Stomach (tissue), 9 donors: ENCODE results near the gene SHLD2. TPM values are rescaled to one million over a fixed set of nuclear protein-coding genes. Genes with fewer than 3 reads are reported as not detected.
"Not testable (repeated sequence)": the region's sequence is repeated elsewhere in the genome, so short reads cannot be mapped to it uniquely, and the experiment has no call there.

ENCODE experiments used
- DNase-seq, 2 donors: peaks; one replicate each; pipeline versions ENCODE4 v3.0.0 to v3.0.0-alpha.2; 2013 to 2019
- H3K27ac ChIP-seq, 5 donors: fragments of 200-600 bp in 4 of 5; sonication (generic) in 4 of 5; one replicate each; pipeline ENCODE4 v1.5.1; 2013 to 2019; ENCODE audit warnings: mild to moderate bottlenecking in 1 of 5, moderate library complexity in 1 of 5
- H3K27me3 ChIP-seq, 3 donors: fragments of 200-600 bp; sonication (generic); one replicate each; pipeline ENCODE4 v1.5.1; 2017 to 2019; ENCODE audit warnings: mixed run types in 1 of 3
- H3K36me3 ChIP-seq, 4 donors: fragments of 200-600 bp; sonication (generic); 1 replicate in 3 of 4; 2 replicates in 1 of 4; pipeline ENCODE4 v1.5.1; 2016 to 2019
- H3K4me1 ChIP-seq, 4 donors: fragments of 200-600 bp; sonication (generic); one replicate each; pipeline ENCODE4 v1.5.1; 2016 to 2019
- H3K4me3 ChIP-seq, 4 donors: fragments of 200-600 bp; sonication (generic) in 3 of 4; one replicate each; pipeline ENCODE4 v1.5.1; 2016 to 2019; ENCODE audit warnings: mild to moderate bottlenecking in 1 of 4
- H3K9me3 ChIP-seq, 4 donors: fragments of 200-600 bp; sonication (generic); one replicate each; pipeline ENCODE4 v1.5.1; 2016 to 2019
- WGBS, 5 donors: extraction: QIAGEN DNeasy Blood & Tissue Kit in 3 of 5; methylation state at CpG; one replicate each; pipeline versions ENCODE4 v1.1.5 to v1.1.7; 2013 to 2018; 5-methylcytosine and 5-hydroxymethylcytosine counted together
- intact Hi-C: fragments of 100-400 bp; cut with DNase I; formaldehyde crosslinking; loops from one replicate; pipeline ENCODE4 v1.15.1; 2023; ENCODE audit warnings: low total_unique reads
- polyA plus RNA-seq, 3 donors: library from polyadenylated mRNA; stranded (reverse); fragments of 200-250 nt; gene quantifications; one replicate each; pipeline ENCODE4 v1.2.3, GENCODE V29; 2013
- total RNA-seq, 5 donors: library from RNA; depleted of rRNA; stranded (reverse); fragments of >200 nt; gene quantifications; one replicate each; pipeline versions ENCODE4 v1.1.0 to v1.2.3, GENCODE V29; 2014 to 2016
- donor health status: healthy with polysubstance abuse.
- donor health status: Bipolar disorder and iron deficiency.
- donor health status: healthy.

The SHLD2 gene
- total and polyA plus RNA-seq, 8 donors, result 11.6 to 76.2 (median 18.0) TPM

DNA sequence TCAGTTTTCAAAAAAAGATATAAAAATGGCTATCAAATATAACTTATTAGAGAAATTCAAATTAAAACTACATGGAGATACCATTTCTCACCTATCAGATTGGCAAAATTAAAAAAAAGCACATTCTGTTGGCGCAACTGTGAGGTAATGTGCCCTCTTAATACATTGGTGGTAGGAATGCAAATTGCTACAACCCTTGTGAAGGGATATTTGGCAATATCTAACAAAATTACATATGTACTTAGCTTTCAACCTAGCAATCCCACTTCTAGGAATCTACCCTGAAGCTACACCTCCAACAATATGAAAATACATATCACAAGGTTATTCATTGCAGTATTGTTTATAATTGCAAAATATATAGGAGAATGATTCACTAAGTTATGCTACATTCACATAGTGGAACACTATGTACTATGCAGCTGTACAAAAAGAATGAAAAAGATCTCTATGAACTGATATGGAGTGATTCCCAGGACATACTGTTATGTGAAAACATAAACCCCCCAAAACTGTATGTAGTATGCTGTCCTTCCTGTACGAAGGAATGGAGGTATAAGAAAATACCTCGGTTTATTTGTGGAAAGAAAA lies 67.8 kb downstream of the SHLD2 start:
- intact Hi-C loops, H3K36me3 ChIP-seq, H3K27me3 ChIP-seq, H3K4me1 ChIP-seq, DNase-seq, H3K4me3 ChIP-seq, H3K27ac ChIP-seq, H3K9me3 ChIP-seq: not testable (repeated sequence)
- 69 to 90% (median 79%) methylated on average over 3 of the region's 3 CpGs for WGBS, 5 donors

GRCh38 chr10:87163414-87163813 lies 68.4 kb downstream of the SHLD2 start:
- H3K4me3 ChIP-seq, H3K36me3 ChIP-seq, H3K27me3 ChIP-seq, H3K4me1 ChIP-seq, H3K27ac ChIP-seq, intact Hi-C loops, H3K9me3 ChIP-seq, DNase-seq: not testable (repeated sequence)
- WGBS, 5 donors, result 40 to 79% (median 56%) methylated on average over 1 of the region's 2 CpGs

DNA sequence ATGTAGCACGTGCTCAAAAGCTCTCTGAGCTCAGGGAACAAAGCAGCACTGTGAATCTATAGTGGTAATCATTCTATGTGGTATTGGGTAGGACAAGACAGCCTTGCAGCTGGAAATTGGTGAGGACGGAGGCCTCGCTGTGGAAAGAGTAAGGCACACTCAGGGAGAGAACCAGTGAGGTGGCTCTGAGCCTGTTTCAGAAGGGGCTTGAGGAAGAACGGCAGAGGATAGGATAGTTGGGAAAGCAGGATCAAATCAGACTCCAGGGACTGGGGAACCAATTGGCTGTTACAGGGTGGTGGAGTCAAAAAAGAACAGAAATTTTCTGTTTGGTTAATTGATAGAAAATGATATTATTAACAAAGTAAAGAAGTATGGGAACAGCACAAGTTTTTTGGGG lies 74.9 kb downstream of the SHLD2 start:
- H3K27ac ChIP-seq, H3K4me3 ChIP-seq, H3K27me3 ChIP-seq, H3K9me3 ChIP-seq, DNase-seq, intact Hi-C loops, H3K36me3 ChIP-seq, H3K4me1 ChIP-seq: not testable (repeated sequence)
- 64 to 78% (median 69%) methylated on average over 4 of the region's 4 CpGs for WGBS, 5 donors

GRCh38 chr10:87170705-87171104 lies 75.7 kb downstream of the SHLD2 start:
- H3K4me3 ChIP-seq, H3K4me1 ChIP-seq, H3K27ac ChIP-seq, H3K9me3 ChIP-seq, DNase-seq, intact Hi-C loops, H3K36me3 ChIP-seq, H3K27me3 ChIP-seq: not testable (repeated sequence)
- 23 to 75% (median 59%) methylated on average over 1 to 2 of the region's 4 CpGs for WGBS, 5 donors

DNA sequence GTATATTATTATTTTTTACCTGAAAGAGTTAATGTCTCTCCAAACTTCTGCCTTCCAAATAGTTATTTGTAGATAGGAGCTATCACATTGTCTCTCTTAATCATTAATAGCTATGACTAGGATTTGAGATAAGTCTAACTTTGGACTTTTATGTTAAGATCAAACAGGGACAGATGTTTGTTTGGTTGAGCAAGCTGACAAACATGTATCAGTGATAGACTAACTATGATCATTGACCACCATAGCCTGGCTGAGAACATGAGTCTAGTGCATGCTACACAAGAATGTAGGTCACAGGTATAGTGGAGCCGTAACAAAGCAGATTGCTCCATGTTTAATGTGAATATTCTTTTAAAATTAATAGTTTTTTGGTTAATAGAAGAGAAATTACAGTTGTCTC lies 76.7 kb downstream of the SHLD2 start:
- DNase-seq, H3K36me3 ChIP-seq, H3K4me1 ChIP-seq, H3K4me3 ChIP-seq, H3K9me3 ChIP-seq, H3K27me3 ChIP-seq, intact Hi-C loops, H3K27ac ChIP-seq: not testable (repeated sequence)
- WGBS, 5 donors, result 0 to 75% (median 28%) methylated on average over 1 of the region's 1 CpG

DNA sequence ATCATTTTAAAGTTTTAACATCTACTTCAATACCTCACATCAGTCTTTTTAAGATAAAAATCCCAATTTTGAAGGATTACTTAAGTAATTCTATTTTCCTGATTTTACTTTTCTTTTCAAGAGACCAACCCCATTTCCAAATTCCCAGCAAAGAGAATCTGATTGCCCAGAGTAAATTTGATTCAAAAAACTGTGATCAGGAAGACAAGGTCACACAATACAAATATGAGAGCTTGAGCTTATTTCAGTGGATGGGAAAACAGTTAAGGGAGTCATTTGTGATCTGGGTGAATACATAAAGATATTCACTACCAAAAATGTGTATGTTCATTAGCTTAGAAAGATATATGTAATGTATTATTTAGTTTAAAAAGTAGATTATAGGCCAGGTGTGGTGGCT lies 77.2 kb downstream of the SHLD2 start:
- H3K9me3 ChIP-seq, H3K27me3 ChIP-seq, intact Hi-C loops, H3K4me3 ChIP-seq, H3K4me1 ChIP-seq, DNase-seq, H3K27ac ChIP-seq, H3K36me3 ChIP-seq: not testable (repeated sequence)

DNA sequence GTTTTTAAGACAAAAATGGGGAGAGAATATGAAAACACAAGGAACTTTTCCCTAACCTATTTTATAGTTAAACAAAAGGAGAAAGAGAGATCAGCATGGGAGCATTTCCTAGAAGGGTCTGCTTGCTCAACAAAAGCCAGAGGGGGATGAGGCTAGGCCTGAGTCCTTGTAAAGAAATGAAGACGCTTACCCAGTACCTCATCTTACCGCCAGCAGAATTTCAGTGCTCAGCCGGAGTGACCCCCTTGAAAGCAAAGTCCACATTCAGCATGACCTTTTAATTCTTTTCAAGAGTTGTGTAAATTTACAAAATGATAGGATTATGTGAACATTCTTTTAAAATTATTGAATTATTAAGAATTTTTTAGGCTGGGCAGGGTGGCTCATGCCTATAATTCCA lies 82.6 kb downstream of the SHLD2 start:
- H3K9me3 ChIP-seq, H3K4me3 ChIP-seq, H3K27ac ChIP-seq, DNase-seq, intact Hi-C loops, H3K4me1 ChIP-seq, H3K27me3 ChIP-seq: not testable (repeated sequence)
- peaks cover 0 to 19% (median 13%) of the 10 kb centered on the region in 4 donors for H3K36me3 ChIP-seq
- WGBS, 5 donors, result 35 to 100% (median 81%) methylated on average over 1 to 3 of the region's 3 CpGs

GRCh38 chr10:87184421-87184820 lies 89.4 kb downstream of the SHLD2 start:
- DNase-seq, H3K27me3 ChIP-seq, H3K27ac ChIP-seq, H3K4me1 ChIP-seq, intact Hi-C loops, H3K9me3 ChIP-seq, H3K4me3 ChIP-seq: not testable (repeated sequence)
- peaks cover 0 to 53% (median 29%) of the 10 kb centered on the region in 4 donors for H3K36me3 ChIP-seq
- WGBS, 5 donors, result 87 to 93% (median 91%) methylated on average over 6 of the region's 6 CpGs

DNA sequence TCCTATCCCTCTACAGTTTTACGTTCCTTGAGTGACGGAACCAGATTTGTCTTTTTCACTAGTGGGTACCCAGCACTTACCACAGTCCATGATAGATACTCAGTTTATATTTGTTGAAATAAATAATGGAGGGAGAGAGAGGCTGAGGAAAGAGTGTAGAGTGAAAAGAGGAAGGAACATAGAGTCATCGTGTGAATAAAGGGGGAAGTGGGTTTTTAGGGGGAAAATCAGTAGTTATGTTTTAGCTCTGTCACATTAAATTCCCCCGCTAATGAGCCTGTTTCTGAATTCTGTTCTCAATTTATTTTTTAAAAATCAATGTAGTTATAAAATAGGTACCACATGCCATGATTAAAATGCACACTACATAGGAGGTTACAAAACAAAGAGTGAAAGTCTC lies 91.0 kb downstream of the SHLD2 start:
- H3K4me3 ChIP-seq, H3K27ac ChIP-seq, DNase-seq, H3K4me1 ChIP-seq, H3K9me3 ChIP-seq, H3K27me3 ChIP-seq, intact Hi-C loops: not testable (repeated sequence)
- WGBS, 5 donors, result 72 to 98% (median 87%) methylated on average over 2 to 4 of the region's 4 CpGs
- H3K36me3 ChIP-seq, result peaks cover 0 to 51% (median 30%) of the 10 kb centered on the region in 4 donors

DNA sequence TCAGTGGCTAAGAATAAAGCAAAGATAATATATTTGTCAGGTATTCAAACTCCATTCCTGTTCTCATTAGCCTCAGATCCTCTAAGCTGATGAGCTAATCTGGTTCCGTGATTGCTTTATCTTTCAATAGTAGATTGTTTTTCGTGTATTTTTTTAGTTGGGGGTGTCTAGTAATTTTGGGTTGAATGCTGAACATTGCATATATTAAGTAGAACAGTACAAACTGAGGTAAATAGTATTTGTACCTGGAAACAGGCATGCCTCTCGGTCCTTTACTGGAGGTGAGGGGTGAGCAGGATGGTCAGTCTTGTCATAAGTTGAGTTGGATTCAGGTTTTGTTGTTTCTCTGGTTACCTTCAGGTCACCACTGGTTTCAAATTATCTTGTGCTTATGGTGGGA lies 92.6 kb downstream of the SHLD2 start:
- H3K27ac ChIP-seq, H3K9me3 ChIP-seq, H3K4me3 ChIP-seq, intact Hi-C loops, H3K4me1 ChIP-seq, H3K27me3 ChIP-seq, DNase-seq: not testable (repeated sequence)
- WGBS, 5 donors, result 78 to 99% (median 98%) methylated on average over 3 of the region's 3 CpGs
- H3K36me3 ChIP-seq, result peaks cover 0 to 55% (median 32%) of the 10 kb centered on the region in 4 donors

DNA sequence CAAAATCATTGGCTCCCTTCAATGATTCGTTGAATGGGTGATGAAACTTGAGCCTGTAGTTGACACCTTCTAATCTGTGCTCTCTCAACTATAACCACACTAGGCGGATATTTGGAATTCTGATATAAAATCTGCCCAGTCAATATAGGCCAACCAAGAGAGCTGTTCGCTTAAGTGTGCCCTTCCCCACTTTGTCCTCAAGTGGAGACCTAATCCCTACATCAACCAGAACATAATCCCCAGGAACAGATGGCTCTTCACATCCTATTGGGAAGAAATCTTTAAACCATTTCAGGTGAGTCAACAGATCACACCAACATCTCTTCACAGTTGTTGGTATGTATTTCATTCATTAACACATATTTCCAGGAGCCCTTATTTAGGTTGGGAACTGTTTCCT lies 96.8 kb downstream of the SHLD2 start:
- H3K27ac ChIP-seq, H3K4me3 ChIP-seq, H3K4me1 ChIP-seq, H3K9me3 ChIP-seq, DNase-seq, intact Hi-C loops, H3K27me3 ChIP-seq: not testable (repeated sequence)
- H3K36me3 ChIP-seq, result peaks cover 0 to 40% (median 29%) of the 10 kb centered on the region in 4 donors
- 88 to 100% (median 97%) methylated on average over 2 to 3 of the region's 3 CpGs for WGBS, 5 donors
